ENCODE data around the gene SLC1A3.

GRCh38 chr5:36561601-36562000, 44.8 kb upstream of the SLC1A3 start:
- TF ChIP-seq CTCF (IDR thresholded peaks at IDR 0.05; ENCODE audit: low read depth, low read length): no peak
- no peak for TF ChIP-seq EZH2phosphoT487 (IDR thresholded peaks at IDR 0.05; ENCODE audit: low read depth)

All from OCI-LY3 (cell line).